Measurements from ENCODE around the gene ATIC. TPM values are rescaled to one million over a fixed set of nuclear protein-coding genes. Genes with fewer than 3 reads are reported as not detected.

The ATIC gene
- total and polyA plus RNA-seq, 2 donors from 2014 or later = 75.9 to 101 TPM

DNA sequence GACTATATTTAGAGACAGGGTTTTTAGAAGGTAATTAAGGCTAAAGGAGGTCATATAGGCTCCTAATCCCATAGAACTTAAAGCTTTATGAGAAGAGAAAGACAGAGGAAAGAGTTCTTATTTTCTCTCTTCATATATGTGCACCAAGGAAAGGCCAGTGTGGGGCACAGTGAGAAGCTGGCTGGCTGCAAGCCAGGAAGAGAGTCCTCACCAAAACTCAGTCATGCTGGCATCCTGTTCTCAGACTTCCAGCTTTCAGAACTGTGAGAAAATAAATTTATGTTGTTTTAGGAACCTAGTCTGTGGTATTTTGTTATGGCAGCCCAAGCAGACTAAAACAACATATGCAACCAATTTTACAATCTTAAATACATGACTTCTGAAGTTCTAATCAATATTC, 31.5 kb upstream of the ATIC start:
- Histone ChIP-seq H3K9ac (ENCODE audit: low read length in 3 of 3) (no peak overlapping the region), H3K27ac (ENCODE audit: low read depth in 2 of 2, low read length in 2 of 2) (no peak overlapping the region), H3K27me3 (ENCODE audit: control insufficient read depth, insufficient read depth, low read length) (no peaks in the 10 kb centered on the region), H3K9me3 (ENCODE audit: control insufficient read depth in 2 of 3, insufficient read depth in 1 of 3, low read length in 3 of 3) (no peaks in the 10 kb centered on the region), H3K4me1 (ENCODE audit: control insufficient read depth in 2 of 3, insufficient read depth in 2 of 3, low read depth in 1 of 3, low read length in 3 of 3) (no peaks in the 10 kb centered on the region), H3K36me3 (ENCODE audit: control insufficient read depth in 2 of 3, insufficient read depth in 3 of 3, low read length in 3 of 3) (no peaks in the 10 kb centered on the region), H3K4me3 (ENCODE audit: low read length in 3 of 3) (no peak overlapping the region)
- TF ChIP-seq, protein P1, sequence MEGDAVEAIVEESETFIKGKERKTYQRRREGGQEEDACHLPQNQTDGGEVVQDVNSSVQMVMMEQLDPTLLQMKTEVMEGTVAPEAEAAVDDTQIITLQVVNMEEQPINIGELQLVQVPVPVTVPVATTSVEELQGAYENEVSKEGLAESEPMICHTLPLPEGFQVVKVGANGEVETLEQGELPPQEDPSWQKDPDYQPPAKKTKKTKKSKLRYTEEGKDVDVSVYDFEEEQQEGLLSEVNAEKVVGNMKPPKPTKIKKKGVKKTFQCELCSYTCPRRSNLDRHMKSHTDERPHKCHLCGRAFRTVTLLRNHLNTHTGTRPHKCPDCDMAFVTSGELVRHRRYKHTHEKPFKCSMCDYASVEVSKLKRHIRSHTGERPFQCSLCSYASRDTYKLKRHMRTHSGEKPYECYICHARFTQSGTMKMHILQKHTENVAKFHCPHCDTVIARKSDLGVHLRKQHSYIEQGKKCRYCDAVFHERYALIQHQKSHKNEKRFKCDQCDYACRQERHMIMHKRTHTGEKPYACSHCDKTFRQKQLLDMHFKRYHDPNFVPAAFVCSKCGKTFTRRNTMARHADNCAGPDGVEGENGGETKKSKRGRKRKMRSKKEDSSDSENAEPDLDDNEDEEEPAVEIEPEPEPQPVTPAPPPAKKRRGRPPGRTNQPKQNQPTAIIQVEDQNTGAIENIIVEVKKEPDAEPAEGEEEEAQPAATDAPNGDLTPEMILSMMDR (IDR thresholded peaks at IDR 0.05; ENCODE audit: borderline replicate concordance, extremely low read depth, insufficient read depth) = no peak
- intact Hi-C loops (cut with DNase I) = no loop called here
- no peak for DNase-seq
- FAIRE-seq = no peak

DNA sequence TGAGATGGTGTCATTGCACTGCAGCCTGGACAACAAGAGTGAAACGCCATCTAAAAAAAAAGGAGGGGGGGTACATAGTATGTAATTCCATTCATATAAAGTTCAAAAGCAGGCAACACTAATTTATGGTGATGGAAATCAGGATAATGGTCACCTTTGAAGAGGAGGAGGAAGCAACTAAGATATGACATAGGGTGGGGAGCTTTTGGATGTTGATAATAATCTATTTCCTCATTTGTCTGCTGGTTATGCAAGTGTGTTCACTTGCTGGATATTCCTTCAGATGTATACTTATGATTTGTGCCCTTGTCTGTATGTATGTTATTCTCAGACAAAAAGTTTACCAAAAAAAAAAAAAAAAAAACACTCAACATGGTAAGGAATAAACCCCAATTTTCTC, 28.6 kb upstream of the ATIC start:
- intact Hi-C loops (cut with DNase I) = no loop called here
- Histone ChIP-seq H3K9ac (ENCODE audit: low read length in 3 of 3) (no peak overlapping the region), H3K4me3 (ENCODE audit: low read length in 3 of 3) (no peak overlapping the region), H3K36me3 (ENCODE audit: control insufficient read depth in 2 of 3, insufficient read depth in 3 of 3, low read length in 3 of 3) (no peaks in the 10 kb centered on the region), H3K4me1 (ENCODE audit: control insufficient read depth in 2 of 3, insufficient read depth in 2 of 3, low read depth in 1 of 3, low read length in 3 of 3) (no peaks in the 10 kb centered on the region), H3K9me3 (ENCODE audit: control insufficient read depth in 2 of 3, insufficient read depth in 1 of 3, low read length in 3 of 3) (no peaks in the 10 kb centered on the region), H3K27ac (ENCODE audit: low read depth in 2 of 2, low read length in 2 of 2) (no peak overlapping the region), H3K27me3 (ENCODE audit: control insufficient read depth, insufficient read depth, low read length) (no peaks in the 10 kb centered on the region)
- DNase-seq (no peak), FAIRE-seq (no peak)
- TF ChIP-seq, protein P1 (IDR thresholded peaks at IDR 0.05; ENCODE audit: borderline replicate concordance, extremely low read depth, insufficient read depth) = no peak

- Histone ChIP-seq H3K9ac (ENCODE audit: low read length in 3 of 3) (no peak overlapping the region), H3K27ac (ENCODE audit: low read depth in 2 of 2, low read length in 2 of 2) (no peak overlapping the region), H3K4me1 (ENCODE audit: control insufficient read depth in 2 of 3, insufficient read depth in 2 of 3, low read depth in 1 of 3, low read length in 3 of 3) (no peaks in the 10 kb centered on the region), H3K27me3 (ENCODE audit: control insufficient read depth, insufficient read depth, low read length) (no peaks in the 10 kb centered on the region), H3K4me3 (ENCODE audit: low read length in 3 of 3) (no peak overlapping the region), H3K36me3 (ENCODE audit: control insufficient read depth in 2 of 3, insufficient read depth in 3 of 3, low read length in 3 of 3) (no peaks in the 10 kb centered on the region), H3K9me3 (ENCODE audit: control insufficient read depth in 2 of 3, insufficient read depth in 1 of 3, low read length in 3 of 3) (no peaks in the 10 kb centered on the region)
- TF ChIP-seq, protein P1 (IDR thresholded peaks at IDR 0.05; ENCODE audit: borderline replicate concordance, extremely low read depth, insufficient read depth) = no peak
- intact Hi-C loops (cut with DNase I) = no loop called here
- no peak for DNase-seq
- no peak for FAIRE-seq
Observed at GRCh38 chr2:215286309-215286708, 25.6 kb upstream of the ATIC start.

GRCh38 chr2:215288112-215288815, 23.6 kb upstream of the ATIC start:
- H3K9ac ChIP-seq (ENCODE audit: low read length in 3 of 3) = no peak overlapping the region
- TF ChIP-seq, protein P1 (IDR thresholded peaks at IDR 0.05; ENCODE audit: borderline replicate concordance, extremely low read depth, insufficient read depth) = no peak
- intact Hi-C loops (cut with DNase I) = no loop called here
- FAIRE-seq (no peak), DNase-seq (no peak)
- H3K9me3 ChIP-seq (ENCODE audit: control insufficient read depth in 2 of 3, insufficient read depth in 1 of 3, low read length in 3 of 3) = no peaks in the 10 kb centered on the region
- H3K27ac ChIP-seq (ENCODE audit: low read depth in 2 of 2, low read length in 2 of 2) = no peak overlapping the region
- H3K4me1 ChIP-seq (ENCODE audit: control insufficient read depth in 2 of 3, insufficient read depth in 2 of 3, low read depth in 1 of 3, low read length in 3 of 3) = no peaks in the 10 kb centered on the region
- H3K27me3 ChIP-seq (ENCODE audit: control insufficient read depth, insufficient read depth, low read length) = no peaks in the 10 kb centered on the region
- no peaks in the 10 kb centered on the region for H3K36me3 ChIP-seq (ENCODE audit: control insufficient read depth in 2 of 3, insufficient read depth in 3 of 3, low read length in 3 of 3)
- H3K4me3 ChIP-seq (ENCODE audit: low read length in 3 of 3) = no peak overlapping the region

Measured in kidney (tissue), 14 donors.